Measurements from ENCODE around the gene FHIT. TPM values are rescaled to one million over a fixed set of nuclear protein-coding genes. Genes with fewer than 3 reads are reported as not detected.
A peak's percentile ranks its signal among the peaks of the same experiment; 100 is the strongest.

FHIT gene
- total and polyA plus RNA-seq, 2 donors from 2014 or later, result 20.2 to 61.2 TPM

GRCh38 chr3:60528651-60529050 lies 722.6 kb downstream of the FHIT start:
- Histone ChIP-seq H3K36me3 (ENCODE audit: control insufficient read depth in 2 of 3, insufficient read depth in 3 of 3, low read length in 3 of 3) (no peaks in the 10 kb centered on the region), H3K27me3 (ENCODE audit: control insufficient read depth, insufficient read depth, low read length) (no peaks in the 10 kb centered on the region), H3K4me1 (ENCODE audit: control insufficient read depth in 2 of 3, insufficient read depth in 2 of 3, low read depth in 1 of 3, low read length in 3 of 3) (no peaks in the 10 kb centered on the region), H3K4me3 (ENCODE audit: low read length in 3 of 3) (no peak overlapping the region), H3K27ac (ENCODE audit: low read depth in 2 of 2, low read length in 2 of 2) (no peak overlapping the region), H3K9ac (ENCODE audit: low read length in 3 of 3) (no peak overlapping the region), H3K9me3 (ENCODE audit: control insufficient read depth in 2 of 3, insufficient read depth in 1 of 3, low read length in 3 of 3) (no peaks in the 10 kb centered on the region)
- intact Hi-C loops (cut with DNase I), result no loop called here
- DNase-seq (no peak), FAIRE-seq (no peak)
- TF ChIP-seq, protein P1, sequence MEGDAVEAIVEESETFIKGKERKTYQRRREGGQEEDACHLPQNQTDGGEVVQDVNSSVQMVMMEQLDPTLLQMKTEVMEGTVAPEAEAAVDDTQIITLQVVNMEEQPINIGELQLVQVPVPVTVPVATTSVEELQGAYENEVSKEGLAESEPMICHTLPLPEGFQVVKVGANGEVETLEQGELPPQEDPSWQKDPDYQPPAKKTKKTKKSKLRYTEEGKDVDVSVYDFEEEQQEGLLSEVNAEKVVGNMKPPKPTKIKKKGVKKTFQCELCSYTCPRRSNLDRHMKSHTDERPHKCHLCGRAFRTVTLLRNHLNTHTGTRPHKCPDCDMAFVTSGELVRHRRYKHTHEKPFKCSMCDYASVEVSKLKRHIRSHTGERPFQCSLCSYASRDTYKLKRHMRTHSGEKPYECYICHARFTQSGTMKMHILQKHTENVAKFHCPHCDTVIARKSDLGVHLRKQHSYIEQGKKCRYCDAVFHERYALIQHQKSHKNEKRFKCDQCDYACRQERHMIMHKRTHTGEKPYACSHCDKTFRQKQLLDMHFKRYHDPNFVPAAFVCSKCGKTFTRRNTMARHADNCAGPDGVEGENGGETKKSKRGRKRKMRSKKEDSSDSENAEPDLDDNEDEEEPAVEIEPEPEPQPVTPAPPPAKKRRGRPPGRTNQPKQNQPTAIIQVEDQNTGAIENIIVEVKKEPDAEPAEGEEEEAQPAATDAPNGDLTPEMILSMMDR (IDR thresholded peaks at IDR 0.05; ENCODE audit: borderline replicate concordance, extremely low read depth, insufficient read depth), result no peak

- Histone ChIP-seq H3K27ac (ENCODE audit: low read depth in 2 of 2, low read length in 2 of 2) (no peak overlapping the region), H3K9me3 (ENCODE audit: control insufficient read depth in 2 of 3, insufficient read depth in 1 of 3, low read length in 3 of 3) (no peaks in the 10 kb centered on the region), H3K9ac (ENCODE audit: low read length in 3 of 3) (no peak overlapping the region), H3K4me1 (ENCODE audit: control insufficient read depth in 2 of 3, insufficient read depth in 2 of 3, low read depth in 1 of 3, low read length in 3 of 3) (no peaks in the 10 kb centered on the region), H3K4me3 (ENCODE audit: low read length in 3 of 3) (no peak overlapping the region), H3K27me3 (ENCODE audit: control insufficient read depth, insufficient read depth, low read length) (no peaks in the 10 kb centered on the region), H3K36me3 (ENCODE audit: control insufficient read depth in 2 of 3, insufficient read depth in 3 of 3, low read length in 3 of 3) (no peaks in the 10 kb centered on the region)
- FAIRE-seq, result no peak
- intact Hi-C loops (cut with DNase I), result no loop called here
- no peak for DNase-seq
- TF ChIP-seq, protein P1 (IDR thresholded peaks at IDR 0.05; ENCODE audit: borderline replicate concordance, extremely low read depth, insufficient read depth), result no peak
These were observed 727.7 kb downstream of the FHIT start for GRCh38 chr3:60523536-60523935.

DNA sequence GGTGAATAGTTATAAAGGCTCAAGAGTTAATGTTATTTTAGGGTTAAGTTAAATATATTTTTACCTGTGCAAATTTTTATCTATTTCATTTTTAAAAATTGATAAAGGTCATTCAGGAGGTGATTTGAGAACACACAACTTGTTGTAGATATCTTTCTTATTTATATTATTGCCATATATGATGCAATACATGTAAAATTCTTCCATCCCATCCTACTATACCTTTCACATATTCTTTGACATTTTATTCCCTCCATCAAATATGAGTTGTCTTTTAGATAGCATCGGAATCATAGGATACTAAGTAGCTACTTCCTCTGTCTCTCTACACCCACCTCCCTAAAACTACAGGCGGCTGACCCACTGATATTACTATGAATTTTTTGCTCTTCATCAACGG lies 734.1 kb downstream of the FHIT start:
- H3K27me3 ChIP-seq (ENCODE audit: control insufficient read depth, insufficient read depth, low read length), result no peaks in the 10 kb centered on the region
- no peak overlapping the region for H3K27ac ChIP-seq (ENCODE audit: low read depth in 2 of 2, low read length in 2 of 2)
- no peaks in the 10 kb centered on the region for H3K9me3 ChIP-seq (ENCODE audit: control insufficient read depth in 2 of 3, insufficient read depth in 1 of 3, low read length in 3 of 3)
- intact Hi-C loops (cut with DNase I), result no loop called here
- FAIRE-seq (no peak), DNase-seq (no peak)
- H3K4me3 ChIP-seq (ENCODE audit: low read length in 3 of 3), result no peak overlapping the region
- no peak overlapping the region for H3K9ac ChIP-seq (ENCODE audit: low read length in 3 of 3)
- H3K36me3 ChIP-seq (ENCODE audit: control insufficient read depth in 2 of 3, insufficient read depth in 3 of 3, low read length in 3 of 3), result no peaks in the 10 kb centered on the region
- H3K4me1 ChIP-seq (ENCODE audit: control insufficient read depth in 2 of 3, insufficient read depth in 2 of 3, low read depth in 1 of 3, low read length in 3 of 3), result peaks cover 0 to 4% (median 0%) of the 10 kb centered on the region in 3 donors
- TF ChIP-seq, protein P1 (IDR thresholded peaks at IDR 0.05; ENCODE audit: borderline replicate concordance, extremely low read depth, insufficient read depth), result no peak

DNA sequence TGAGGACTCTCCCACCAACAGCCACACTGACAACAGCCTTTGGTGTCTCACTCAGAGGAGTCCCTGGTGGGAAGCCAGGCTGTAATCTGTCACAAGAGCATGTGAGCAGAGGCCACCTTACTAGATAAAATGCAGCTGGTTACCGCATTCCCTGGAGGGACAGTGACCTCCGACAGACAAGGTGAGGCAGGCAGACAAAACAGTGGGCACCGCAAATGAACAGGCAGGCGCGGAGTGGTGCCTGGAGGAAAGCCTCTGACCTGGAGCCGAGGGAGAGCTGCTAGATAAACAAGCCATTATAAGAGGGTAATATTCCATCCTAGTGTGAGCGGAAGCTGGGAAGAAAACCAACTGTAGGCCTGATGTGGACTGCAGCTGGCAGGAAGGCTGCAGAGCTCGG lies 736.4 kb downstream of the FHIT start:
- peak in 4 of 5 donors; percentile 64 to 72 (median 65) for DNase-seq
- Histone ChIP-seq H3K4me1 (ENCODE audit: control insufficient read depth in 2 of 3, insufficient read depth in 2 of 3, low read depth in 1 of 3, low read length in 3 of 3) (peaks cover 0 to 4% (median 0%) of the 10 kb centered on the region in 3 donors), H3K9ac (ENCODE audit: low read length in 3 of 3) (no peak overlapping the region), H3K27ac (ENCODE audit: low read depth in 2 of 2, low read length in 2 of 2) (no peak overlapping the region), H3K27me3 (ENCODE audit: control insufficient read depth, insufficient read depth, low read length) (no peaks in the 10 kb centered on the region), H3K36me3 (ENCODE audit: control insufficient read depth in 2 of 3, insufficient read depth in 3 of 3, low read length in 3 of 3) (no peaks in the 10 kb centered on the region), H3K4me3 (ENCODE audit: low read length in 3 of 3) (no peak overlapping the region), H3K9me3 (ENCODE audit: control insufficient read depth in 2 of 3, insufficient read depth in 1 of 3, low read length in 3 of 3) (no peaks in the 10 kb centered on the region)
- TF ChIP-seq, protein P1 (IDR thresholded peaks at IDR 0.05; ENCODE audit: borderline replicate concordance, extremely low read depth, insufficient read depth), result no peak
- FAIRE-seq, result no peak
- intact Hi-C loops (cut with DNase I), result no loop called here

Measured in kidney (tissue), 14 donors.